ENCODE data around the gene TRIM46.
"Not testable (repeated sequence)": the region's sequence is repeated elsewhere in the genome, so short reads cannot be mapped to it uniquely, and the experiment has no call there.

TRIM46 gene

DNA sequence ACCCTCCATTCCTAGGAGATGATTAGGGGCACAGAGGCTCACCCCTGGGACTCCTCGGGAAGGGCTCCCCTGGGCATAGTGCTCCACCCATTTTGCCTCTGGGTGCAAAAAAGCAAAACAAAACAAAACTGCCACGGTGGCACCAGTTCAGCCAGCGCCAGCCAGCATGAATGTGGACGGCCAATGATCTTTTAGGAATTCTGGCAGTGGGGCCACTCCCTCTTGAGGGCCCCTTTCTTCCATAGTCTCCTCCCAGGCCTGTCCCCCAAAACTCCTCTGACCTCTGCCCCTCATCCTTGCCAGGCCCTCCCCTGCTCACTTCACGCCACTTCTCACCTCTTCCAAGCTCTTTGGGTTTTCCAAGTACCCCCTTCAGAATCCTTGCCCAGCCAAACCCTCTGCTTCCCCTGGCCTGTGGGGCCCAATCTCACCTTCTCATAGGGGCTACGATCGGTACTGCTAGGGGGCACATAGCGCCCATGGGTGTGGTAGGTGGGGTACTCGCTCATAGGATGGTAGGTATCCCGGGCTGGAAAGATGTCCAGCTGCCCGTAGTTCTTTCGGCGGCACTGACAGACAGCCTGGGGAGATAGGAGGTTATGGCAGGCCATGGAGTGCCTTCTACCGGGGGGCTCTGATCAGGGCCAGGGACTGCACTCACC, 13.3 kb downstream of the TRIM46 start:
- Histone ChIP-seq H3K27me3 (ENCODE audit: insufficient read depth, poor library complexity, severe bottlenecking) (no peaks in the 10 kb centered on the region), H3K4me1 (ENCODE audit: insufficient read depth, poor library complexity, severe bottlenecking) (no peaks in the 10 kb centered on the region), H3K9me3 (ENCODE audit: severe bottlenecking) (no peaks in the 10 kb centered on the region), H3K36me3 (ENCODE audit: low read depth) (no peaks in the 10 kb centered on the region), H3K4me3 (ENCODE audit: severe bottlenecking) (no peak overlapping the region), H3K27ac (ENCODE audit: poor library complexity, severe bottlenecking) (no peak overlapping the region)
- DNase-seq (ENCODE audit: low spot score) (no peak), ATAC-seq (ENCODE audit: low read depth) (no peak)
- TF ChIP-seq, protein P1, sequence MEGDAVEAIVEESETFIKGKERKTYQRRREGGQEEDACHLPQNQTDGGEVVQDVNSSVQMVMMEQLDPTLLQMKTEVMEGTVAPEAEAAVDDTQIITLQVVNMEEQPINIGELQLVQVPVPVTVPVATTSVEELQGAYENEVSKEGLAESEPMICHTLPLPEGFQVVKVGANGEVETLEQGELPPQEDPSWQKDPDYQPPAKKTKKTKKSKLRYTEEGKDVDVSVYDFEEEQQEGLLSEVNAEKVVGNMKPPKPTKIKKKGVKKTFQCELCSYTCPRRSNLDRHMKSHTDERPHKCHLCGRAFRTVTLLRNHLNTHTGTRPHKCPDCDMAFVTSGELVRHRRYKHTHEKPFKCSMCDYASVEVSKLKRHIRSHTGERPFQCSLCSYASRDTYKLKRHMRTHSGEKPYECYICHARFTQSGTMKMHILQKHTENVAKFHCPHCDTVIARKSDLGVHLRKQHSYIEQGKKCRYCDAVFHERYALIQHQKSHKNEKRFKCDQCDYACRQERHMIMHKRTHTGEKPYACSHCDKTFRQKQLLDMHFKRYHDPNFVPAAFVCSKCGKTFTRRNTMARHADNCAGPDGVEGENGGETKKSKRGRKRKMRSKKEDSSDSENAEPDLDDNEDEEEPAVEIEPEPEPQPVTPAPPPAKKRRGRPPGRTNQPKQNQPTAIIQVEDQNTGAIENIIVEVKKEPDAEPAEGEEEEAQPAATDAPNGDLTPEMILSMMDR (IDR thresholded peaks at IDR 0.05; ENCODE audit: poor library complexity, severe bottlenecking) = no peak

DNA sequence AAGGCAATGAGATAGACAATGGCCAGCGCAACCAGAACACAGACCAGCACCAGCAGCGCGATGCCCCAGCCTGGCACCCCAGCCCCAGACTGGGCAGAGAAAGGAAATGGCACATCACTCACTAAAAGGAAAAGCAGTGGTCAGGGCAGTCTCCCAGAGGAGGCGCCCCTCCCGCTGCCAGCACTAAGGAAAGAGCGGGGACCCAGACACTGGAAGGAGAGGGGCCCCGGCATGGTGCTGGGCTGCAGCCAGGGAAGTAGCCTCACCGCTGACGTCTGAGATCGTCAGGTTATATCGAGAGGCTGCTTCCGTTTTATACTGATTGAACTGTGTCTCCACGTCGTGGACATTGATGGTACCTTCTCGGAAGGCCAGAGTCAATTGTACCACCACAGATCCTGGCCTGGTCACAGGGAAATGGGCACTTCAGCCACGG, 13.8 kb downstream of the TRIM46 start:
- DNase-seq (ENCODE audit: low spot score) (no peak), ATAC-seq (ENCODE audit: low read depth) (0 out of 3 replicates have a peak, but pooled peaks have one; percentile 3)
- no peak overlapping the region for H3K27ac ChIP-seq (ENCODE audit: poor library complexity, severe bottlenecking)
- no peaks in the 10 kb centered on the region for H3K36me3 ChIP-seq (ENCODE audit: low read depth)
- no peaks in the 10 kb centered on the region for H3K9me3 ChIP-seq (ENCODE audit: severe bottlenecking)
- H3K4me1 ChIP-seq (ENCODE audit: insufficient read depth, poor library complexity, severe bottlenecking) = no peaks in the 10 kb centered on the region
- no peaks in the 10 kb centered on the region for H3K27me3 ChIP-seq (ENCODE audit: insufficient read depth, poor library complexity, severe bottlenecking)
- H3K4me3 ChIP-seq (ENCODE audit: severe bottlenecking) = no peak overlapping the region
- TF ChIP-seq, protein P1 (IDR thresholded peaks at IDR 0.05; ENCODE audit: poor library complexity, severe bottlenecking) = no peak

DNA sequence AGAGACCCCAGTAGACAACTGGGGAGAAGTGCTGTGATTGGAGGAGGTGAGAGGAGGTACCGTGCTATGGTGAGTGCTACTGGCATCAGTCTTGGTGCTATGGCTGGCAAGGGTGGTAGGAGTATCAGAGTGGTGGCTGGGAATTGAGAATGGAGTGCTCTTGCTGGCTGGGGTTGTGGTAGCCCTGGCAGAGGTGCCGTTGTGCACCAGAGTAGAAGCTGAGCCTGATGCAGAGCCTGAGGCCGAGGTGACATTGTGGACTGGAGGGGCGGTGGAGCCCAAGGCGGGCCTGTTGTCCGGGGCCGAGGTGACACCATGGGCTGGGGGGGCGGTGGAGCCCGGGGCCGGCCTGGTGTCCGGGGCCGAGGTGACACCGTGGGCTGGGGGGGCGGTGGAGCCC, 14.6 kb downstream of the TRIM46 start:
- H3K36me3 ChIP-seq (ENCODE audit: low read depth) = no peaks in the 10 kb centered on the region
- peaks cover 3% of the 10 kb centered on the region for H3K4me1 ChIP-seq (ENCODE audit: insufficient read depth, poor library complexity, severe bottlenecking)
- TF ChIP-seq, protein P1 (IDR thresholded peaks at IDR 0.05; ENCODE audit: poor library complexity, severe bottlenecking) = no peak
- DNase-seq (ENCODE audit: low spot score) = peak; percentile 32
- no peak overlapping the region for H3K27ac ChIP-seq (ENCODE audit: poor library complexity, severe bottlenecking)
- ATAC-seq (ENCODE audit: low read depth) = peak; percentile 20; the same call in 1 of the 3 replicates
- no peaks in the 10 kb centered on the region for H3K9me3 ChIP-seq (ENCODE audit: severe bottlenecking)
- no peak overlapping the region for H3K4me3 ChIP-seq (ENCODE audit: severe bottlenecking)
- H3K27me3 ChIP-seq (ENCODE audit: insufficient read depth, poor library complexity, severe bottlenecking) = no peaks in the 10 kb centered on the region

DNA sequence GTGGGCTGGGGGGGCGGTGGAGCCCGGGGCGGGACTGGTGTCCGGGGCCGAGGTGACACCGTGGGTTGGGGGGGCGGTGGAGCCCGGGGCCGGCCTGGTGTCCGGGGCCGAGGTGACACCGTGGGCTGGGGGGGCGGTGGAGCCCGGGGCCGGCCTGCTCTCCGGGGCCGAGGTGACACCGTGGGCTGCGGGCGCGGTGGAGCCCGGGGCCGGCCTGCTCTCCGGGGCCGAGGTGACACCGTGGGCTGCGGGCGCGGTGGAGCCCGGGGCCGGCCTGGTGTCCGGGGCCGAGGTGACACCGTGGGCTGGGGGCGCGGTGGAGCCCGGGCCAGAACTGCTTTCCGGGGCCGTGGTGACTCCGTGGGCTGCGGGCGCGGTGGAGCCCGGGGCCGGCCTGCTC, 16.3 kb downstream of the TRIM46 start:
- H3K36me3 ChIP-seq (ENCODE audit: low read depth); H3K4me1 ChIP-seq (ENCODE audit: insufficient read depth, poor library complexity, severe bottlenecking); H3K4me3 ChIP-seq (ENCODE audit: severe bottlenecking); H3K9me3 ChIP-seq (ENCODE audit: severe bottlenecking); H3K27me3 ChIP-seq (ENCODE audit: insufficient read depth, poor library complexity, severe bottlenecking); ATAC-seq (ENCODE audit: low read depth); DNase-seq (ENCODE audit: low spot score); H3K27ac ChIP-seq (ENCODE audit: poor library complexity, severe bottlenecking): not testable (repeated sequence)

DNA sequence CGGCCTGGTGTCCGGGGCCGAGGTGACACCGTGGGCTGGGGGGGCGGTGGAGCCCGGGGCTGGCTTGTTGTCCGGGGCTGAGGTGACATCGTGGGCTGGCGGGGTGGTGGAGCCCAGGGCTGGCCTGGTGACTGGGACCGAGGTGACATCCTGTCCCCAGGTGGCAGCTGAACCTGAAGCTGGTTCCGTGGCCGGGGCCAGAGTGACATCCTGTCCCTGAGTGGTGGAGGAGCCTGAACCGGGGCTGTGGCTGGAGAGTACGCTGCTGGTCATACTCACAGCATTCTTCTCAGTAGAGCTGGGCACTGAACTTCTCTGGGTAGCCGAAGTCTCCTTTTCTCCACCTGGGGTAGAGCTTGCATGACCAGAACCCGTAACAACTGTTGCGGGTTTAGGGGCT, 18.3 kb downstream of the TRIM46 start:
- H3K9me3 ChIP-seq (ENCODE audit: severe bottlenecking) = no peaks in the 10 kb centered on the region
- peaks cover 3% of the 10 kb centered on the region for H3K4me1 ChIP-seq (ENCODE audit: insufficient read depth, poor library complexity, severe bottlenecking)
- no peak overlapping the region for H3K4me3 ChIP-seq (ENCODE audit: severe bottlenecking)
- 0 out of 2 replicates have a peak, but pooled peaks cover 3% of the 10 kb centered on the region for H3K36me3 ChIP-seq (ENCODE audit: low read depth)
- no peaks in the 10 kb centered on the region for H3K27me3 ChIP-seq (ENCODE audit: insufficient read depth, poor library complexity, severe bottlenecking)
- DNase-seq (ENCODE audit: low spot score) = no peak
- TF ChIP-seq, protein P1 (IDR thresholded peaks at IDR 0.05; ENCODE audit: poor library complexity, severe bottlenecking) = no peak
- H3K27ac ChIP-seq (ENCODE audit: poor library complexity, severe bottlenecking) = peak overlapping the region; percentile 92
- ATAC-seq (ENCODE audit: low read depth) = no peak
